Activated CD8-positive, alpha-beta memory T cell treated with anti-CD3 and anti-CD28 coated beads, Interleukin-2, amount 50 U/mL, for 48 hours (primary cell): ENCODE data around the gene KRTAP6-2.

ENCODE experiments used
- DNase-seq: peaks from one replicate; pipeline ENCODE4 v3.0.0-alpha.2; 2020

The KRTAP6-2 gene

GRCh38 chr21:30598802-30599201 lies at the start of gene KRTAP6-2:
Gene KRTAP6-2, minus strand, starts transcription at chr21:30598902. Its CDS starts 28 bp downstream, at chr21:30598874.
- no peak for DNase-seq

- DNase-seq: no peak
Observed at GRCh38 chr21:30646904-30647414, 48.3 kb upstream of the KRTAP6-2 start.

GRCh38 chr21:30642564-30642963 lies 43.9 kb upstream of the KRTAP6-2 start, which contains the start of gene KRTAP20-3:
Gene KRTAP20-3, plus strand, starts transcription at chr21:30642864.
- no peak for DNase-seq

GRCh38 chr21:30638686-30639085 lies 40.0 kb upstream of the KRTAP6-2 start:
- no peak for DNase-seq

- DNase-seq: no peak
Observed at GRCh38 chr21:30634906-30635305, 36.2 kb upstream of the KRTAP6-2 start, which contains the start of gene KRTAP20-2. Gene KRTAP20-2, plus strand, starts transcription at chr21:30635206. Its CDS starts 58 bp downstream, at chr21:30635264.

GRCh38 chr21:30629200-30629599 lies 30.5 kb upstream of the KRTAP6-2 start:
- DNase-seq: no peak

- DNase-seq: no peak
Observed at GRCh38 chr21:30628109-30628508, 29.4 kb upstream of the KRTAP6-2 start.

GRCh38 chr21:30625449-30626165 lies 26.9 kb upstream of the KRTAP6-2 start:
- DNase-seq: no peak

GRCh38 chr21:30623362-30623761 lies 24.7 kb upstream of the KRTAP6-2 start:
- DNase-seq: no peak

GRCh38 chr21:30620522-30620921 lies 21.8 kb upstream of the KRTAP6-2 start, which contains the start of gene KRTAP20-4:
Gene KRTAP20-4, plus strand, starts transcription at chr21:30620627.
- DNase-seq: no peak

GRCh38 chr21:30620080-30620479 lies 21.4 kb upstream of the KRTAP6-2 start:
- no peak for DNase-seq

- no peak for DNase-seq
Observed at GRCh38 chr21:30616125-30616524, 17.4 kb upstream of the KRTAP6-2 start, which contains the start of gene KRTAP20-1. Gene KRTAP20-1, plus strand, starts transcription at chr21:30616425. Its CDS starts 30 bp downstream, at chr21:30616455.

GRCh38 chr21:30615199-30615598 lies 16.5 kb upstream of the KRTAP6-2 start:
- no peak for DNase-seq

- DNase-seq: no peak
Observed at GRCh38 chr21:30613836-30614235, 15.1 kb upstream of the KRTAP6-2 start, which contains the start of gene KRTAP6-1. Gene KRTAP6-1, minus strand, starts transcription at chr21:30613930. Its CDS starts 26 bp downstream, at chr21:30613904.

GRCh38 chr21:30612132-30612531 lies 13.4 kb upstream of the KRTAP6-2 start:
- DNase-seq: no peak

GRCh38 chr21:30605968-30606367 lies 7.3 kb upstream of the KRTAP6-2 start:
- DNase-seq: no peak

- DNase-seq: no peak
Observed at GRCh38 chr21:30600787-30601186, 2.1 kb upstream of the KRTAP6-2 start, which contains the start of gene KRTAP22-1. Gene KRTAP22-1, plus strand, starts transcription at chr21:30601087.

- DNase-seq: no peak
Observed at GRCh38 chr21:30592140-30592539, 6.6 kb downstream of the KRTAP6-2 start, which contains the start of gene KRTAP6-3. Gene KRTAP6-3, plus strand, starts transcription at chr21:30592440. Its CDS starts 6 bp downstream, at chr21:30592446.

GRCh38 chr21:30590297-30590696 lies 8.4 kb downstream of the KRTAP6-2 start, which contains the start of gene KRTAP22-2:
Gene KRTAP22-2, minus strand, starts transcription at chr21:30590397.
- DNase-seq: no peak

GRCh38 chr21:30582870-30583269 lies 15.8 kb downstream of the KRTAP6-2 start:
- no peak for DNase-seq

- no peak for DNase-seq
Observed at GRCh38 chr21:30580132-30580531, 18.6 kb downstream of the KRTAP6-2 start.

- no peak for DNase-seq
Observed at GRCh38 chr21:30579346-30579745, 19.4 kb downstream of the KRTAP6-2 start.

- DNase-seq: no peak
Observed at GRCh38 chr21:30577766-30578165, 20.9 kb downstream of the KRTAP6-2 start.

GRCh38 chr21:30567617-30568016 lies 31.1 kb downstream of the KRTAP6-2 start:
- DNase-seq: no peak
